HG03520 (cell line): ENCODE results near the gene NDE1.

Source experiments
- ATAC-seq: cut with Tn5 transposase; IDR thresholded peaks from one replicate; pipeline ENCODE4 v1.9.1; 2021; ENCODE audit warnings: mild to moderate bottlenecking, moderate library complexity; ENCODE audit not compliant: unreplicated experiment

The NDE1 gene

DNA sequence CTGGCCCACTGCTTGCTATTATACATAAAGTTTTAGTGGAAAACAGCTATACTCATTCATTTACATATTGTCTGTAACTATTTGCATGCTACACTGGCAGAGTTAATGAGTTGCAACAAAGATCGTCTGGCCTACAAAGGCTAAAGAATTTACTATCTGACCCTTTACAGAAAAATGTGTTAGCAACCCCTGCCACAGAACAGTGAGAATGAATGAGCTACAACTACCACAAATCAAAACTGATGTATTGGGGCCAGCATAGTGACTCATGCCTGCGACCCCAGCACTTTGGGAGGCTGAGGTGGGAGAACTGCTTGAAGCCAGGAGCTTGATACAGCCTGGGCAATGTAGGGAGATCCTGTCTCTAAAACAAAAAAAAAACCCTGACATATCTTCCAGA is 114.1 kb downstream of the NDE1 start:
- ATAC-seq: no peak

DNA sequence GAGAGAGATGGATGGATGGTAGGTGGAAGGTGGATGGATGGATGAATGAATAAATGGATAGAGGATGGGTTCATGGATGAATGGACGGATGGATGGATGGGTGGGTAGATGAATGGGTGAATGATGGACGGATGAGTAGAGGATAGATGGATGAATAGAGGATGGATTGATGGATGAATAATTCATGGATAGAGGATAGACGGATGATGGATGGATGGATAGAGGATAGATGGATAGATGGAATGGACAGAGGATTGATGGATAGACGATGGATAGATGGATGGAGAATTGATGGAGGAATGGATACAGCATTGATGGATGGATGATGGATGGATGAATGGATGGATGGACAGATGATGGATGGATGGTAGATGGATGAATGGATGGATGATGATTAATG is 115.1 kb downstream of the NDE1 start:
- no peak for ATAC-seq

DNA sequence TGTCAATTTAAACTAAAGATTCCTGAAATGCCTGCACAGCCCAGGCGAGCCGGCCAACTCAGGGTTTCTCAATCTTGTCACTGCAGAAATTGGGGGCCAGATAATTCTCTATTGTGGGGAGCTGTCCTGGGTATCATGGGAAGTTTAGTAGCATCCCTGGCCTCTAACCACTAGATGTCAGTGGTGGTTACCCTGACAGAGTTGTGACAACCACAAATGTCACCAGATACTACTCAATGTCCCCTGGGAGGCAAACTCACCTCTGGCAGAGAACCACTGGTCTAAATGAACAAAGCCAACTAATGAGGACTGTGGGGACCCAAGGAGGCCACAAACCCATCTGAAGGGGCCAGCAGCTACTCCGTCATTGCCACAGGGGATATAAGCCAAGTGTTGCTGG is 115.8 kb downstream of the NDE1 start:
- ATAC-seq: no peak

DNA sequence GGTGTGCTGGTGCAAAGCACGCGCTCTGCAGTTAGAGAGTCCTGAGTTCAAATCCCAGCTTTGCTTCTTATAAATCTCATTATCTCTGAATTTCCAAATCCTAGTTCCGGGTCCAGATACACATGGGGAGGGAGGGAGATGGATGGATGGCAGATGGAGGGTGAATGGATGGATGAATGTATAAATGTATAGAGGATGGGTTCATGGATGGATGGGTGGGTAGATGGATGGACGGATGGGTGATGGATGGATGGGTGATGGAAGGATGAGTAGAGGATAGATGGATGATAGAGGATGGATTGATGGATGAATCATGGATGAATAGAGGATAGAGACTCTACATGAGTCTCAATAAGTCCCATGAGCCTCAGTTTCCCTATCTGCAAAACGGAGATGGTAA is 116.9 kb downstream of the NDE1 start:
- no peak for ATAC-seq

DNA sequence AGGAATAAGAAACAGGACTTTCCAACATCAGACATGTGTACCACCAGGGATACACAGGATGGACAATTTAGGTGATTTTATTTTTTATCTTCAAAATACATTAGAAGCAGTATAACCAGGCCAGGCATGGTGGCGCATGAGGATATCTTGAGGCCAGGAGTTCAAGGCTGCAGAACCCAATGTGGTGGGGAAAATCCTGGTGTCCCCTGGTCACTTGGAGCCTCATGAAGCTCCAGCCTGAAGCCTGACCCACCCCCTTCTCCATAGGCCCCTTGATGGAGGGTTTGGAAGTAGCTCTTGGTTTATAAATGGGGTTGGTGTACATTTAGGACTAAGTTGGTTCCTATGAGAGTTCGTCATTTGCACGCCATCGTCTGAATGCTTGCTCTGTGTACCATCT is 118.2 kb downstream of the NDE1 start:
- no peak for ATAC-seq

DNA sequence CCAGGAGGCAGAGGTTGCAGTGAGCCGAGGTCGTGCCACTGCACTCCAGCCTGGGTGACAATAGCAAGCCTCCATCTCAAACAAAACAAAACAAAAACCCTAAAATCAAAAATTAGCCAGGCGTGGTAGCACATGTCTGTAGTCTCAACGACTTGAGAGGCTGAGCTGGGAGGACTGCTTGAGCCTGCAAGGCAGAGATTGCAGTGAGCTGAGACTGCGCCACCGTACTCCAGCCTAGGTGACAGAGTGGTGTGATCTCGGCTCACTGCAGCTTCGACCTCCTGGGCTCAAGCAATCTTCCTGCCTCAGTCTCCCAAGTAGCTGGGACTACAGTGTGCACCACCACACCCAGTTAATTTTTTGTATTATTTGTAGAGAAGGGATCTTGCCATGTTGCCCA is 119.2 kb downstream of the NDE1 start:
- no peak for ATAC-seq

DNA sequence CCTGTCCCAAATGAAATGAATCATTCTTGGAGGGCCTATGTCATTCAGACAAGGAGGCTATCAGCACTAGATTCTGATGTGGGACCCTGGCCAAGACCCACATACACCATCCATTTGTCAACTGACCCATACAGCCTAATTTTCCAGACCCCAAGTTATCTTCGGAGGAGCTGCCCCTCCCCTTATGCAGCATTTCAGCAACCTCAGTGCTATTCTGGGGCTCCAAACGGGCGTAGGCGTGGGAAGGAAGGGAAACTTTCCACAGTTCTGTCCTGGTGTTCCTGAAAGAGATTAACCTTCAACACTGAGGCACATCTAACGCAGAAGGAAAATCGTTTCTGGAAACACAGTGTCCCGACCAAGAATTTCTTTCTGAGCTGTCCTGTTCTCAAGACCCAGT is 120.1 kb downstream of the NDE1 start:
- ATAC-seq: no peak

DNA sequence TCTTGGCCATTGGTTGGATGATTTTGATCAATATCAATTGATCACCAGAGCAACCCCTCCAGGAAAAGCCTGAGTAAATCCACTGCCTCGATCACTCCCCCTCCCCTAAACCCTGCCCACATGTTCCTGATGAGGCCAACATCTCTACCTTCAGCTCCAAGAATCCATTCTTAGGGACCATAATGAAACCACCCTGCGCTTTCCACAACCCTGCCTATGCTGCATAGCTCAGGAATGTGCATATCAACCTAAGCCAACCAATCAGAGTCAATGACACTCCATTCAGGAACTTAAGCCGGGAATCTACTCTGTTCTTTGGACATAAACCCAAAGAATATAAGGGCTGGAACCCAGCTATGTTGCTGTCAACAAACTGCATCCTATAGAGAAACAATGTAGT is 120.5 kb downstream of the NDE1 start:
- ATAC-seq: no peak

DNA sequence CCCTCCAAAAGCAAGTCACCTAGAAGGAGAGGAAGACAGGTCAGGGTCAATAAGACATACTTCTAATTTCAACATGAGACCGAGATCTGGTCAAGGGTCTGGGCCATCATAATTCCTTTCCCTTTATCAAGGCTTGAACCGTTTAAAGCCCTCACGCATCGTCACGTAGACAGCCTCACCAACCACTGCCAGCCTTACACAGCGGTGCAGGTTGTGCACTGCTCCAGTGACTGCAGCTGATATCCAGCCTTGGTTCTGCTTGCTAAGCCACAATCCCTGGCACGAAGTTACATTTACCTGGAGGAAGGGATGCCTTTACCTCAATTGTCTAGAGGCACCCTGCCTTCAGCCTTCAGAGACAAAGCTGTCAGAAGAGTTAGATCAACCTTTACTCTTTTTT is 121.6 kb downstream of the NDE1 start:
- no peak for ATAC-seq

DNA sequence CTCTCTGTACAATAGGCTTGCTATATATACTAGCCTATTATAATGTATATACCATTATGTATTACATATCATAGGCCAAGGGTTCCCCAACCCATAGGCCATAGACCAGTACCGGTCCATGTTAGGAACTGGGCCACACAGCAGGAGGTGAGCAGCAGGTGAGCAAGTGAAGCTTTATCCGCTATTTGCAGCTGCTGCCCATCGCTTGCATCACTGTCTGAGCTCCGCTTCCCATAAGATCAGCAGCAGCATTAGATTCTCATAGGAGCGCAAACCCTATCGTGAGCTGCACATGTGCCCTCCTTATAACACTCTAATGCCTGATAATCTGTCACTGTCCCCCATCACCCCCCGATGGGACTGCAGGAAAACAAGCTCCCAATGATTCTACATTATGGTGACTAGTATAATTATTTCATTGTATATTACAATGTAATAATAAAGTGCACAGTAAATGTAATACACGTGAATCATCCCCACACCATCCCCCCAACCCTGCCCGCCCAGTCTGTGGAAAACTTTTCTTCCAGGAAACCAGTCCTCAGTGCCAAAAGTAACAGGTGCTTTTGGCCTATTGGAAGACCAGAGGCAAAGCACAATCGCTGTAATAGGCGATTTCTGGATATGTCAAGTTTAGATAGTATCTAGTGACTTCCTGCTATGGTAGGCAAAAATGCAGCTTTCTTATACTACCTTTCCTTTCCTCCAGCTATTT is 122.7 kb downstream of the NDE1 start:
- no peak for ATAC-seq

DNA sequence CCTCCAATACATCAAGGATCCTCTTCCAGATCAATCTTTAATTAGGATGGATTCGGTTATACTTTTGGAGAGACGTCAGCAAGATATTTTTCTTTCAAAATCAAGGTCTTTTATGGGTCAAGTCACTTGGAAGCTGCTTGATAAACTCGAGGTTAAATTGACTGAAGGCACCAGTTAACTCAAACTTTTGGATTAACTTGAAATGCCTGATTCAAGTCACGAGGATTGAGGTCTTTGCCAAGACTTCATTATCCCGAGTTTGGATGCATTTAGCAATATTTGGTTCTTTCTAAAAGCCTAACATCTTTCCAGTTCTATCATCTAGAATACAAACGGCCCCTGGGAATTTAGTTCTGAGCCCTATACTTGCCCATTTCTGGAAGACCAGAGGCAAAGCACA is 123.9 kb downstream of the NDE1 start:
- ATAC-seq: no peak

DNA sequence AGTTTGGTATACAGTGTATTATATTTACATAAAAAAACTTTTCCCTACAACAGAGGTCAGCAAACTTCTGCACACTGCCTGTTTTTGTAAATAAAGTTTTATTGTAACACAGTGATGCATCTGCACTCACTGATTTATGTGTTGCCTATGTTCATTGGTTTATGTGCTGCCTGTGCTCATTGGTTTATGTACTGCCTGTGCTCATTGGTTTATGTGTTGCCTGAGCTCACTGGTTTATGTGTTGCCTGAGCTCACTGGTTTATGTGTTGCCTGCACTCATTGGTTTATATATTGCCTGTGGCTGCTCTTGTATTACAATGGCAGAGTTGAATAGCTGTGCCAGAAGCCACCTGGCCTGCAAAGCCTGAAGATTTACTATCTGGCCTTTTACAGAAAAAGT is 125.2 kb downstream of the NDE1 start:
- ATAC-seq: no peak

DNA sequence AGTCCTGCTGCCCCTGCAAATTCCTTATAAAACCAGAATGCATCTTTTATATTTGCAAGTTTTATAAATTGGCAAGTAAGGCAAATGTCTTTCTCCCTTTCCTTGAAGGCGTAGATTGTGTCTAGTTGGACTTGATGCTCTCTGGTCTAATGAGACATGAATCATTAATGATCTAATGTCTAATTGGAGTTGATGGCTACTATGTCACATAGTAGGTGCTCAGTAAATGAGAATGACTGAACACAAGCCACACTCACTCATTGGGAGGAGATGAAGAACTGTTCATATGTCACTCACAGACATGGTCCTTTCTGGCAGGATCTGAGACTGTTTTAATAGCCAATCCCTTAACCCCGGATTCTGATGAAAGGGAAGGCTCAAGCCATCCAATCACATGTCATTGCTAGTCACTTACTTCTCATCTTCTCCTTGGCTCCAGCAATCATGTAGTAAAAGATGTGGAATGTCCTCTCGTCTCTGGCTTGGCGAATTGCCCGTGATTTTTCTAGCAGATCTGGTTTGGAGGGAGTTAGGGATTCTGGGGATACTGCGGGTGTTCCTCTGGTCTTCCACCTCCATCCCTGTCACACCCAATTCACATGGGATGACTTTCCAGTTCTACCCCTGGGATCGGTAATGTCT is 125.7 kb downstream of the NDE1 start:
- no peak for ATAC-seq
